Urothelium cell line (cell line): ENCODE data around the gene TCN2.
A peak's percentile ranks its signal among the peaks of the same experiment; 100 is the strongest.
"Not testable (repeated sequence)": the region's sequence is repeated elsewhere in the genome, so short reads cannot be mapped to it uniquely, and the experiment has no call there.

Experiments
- DNase-seq: peaks from one replicate; pipeline ENCODE4 v3.0.0; 2011; ENCODE audit warnings: low spot score, mixed read lengths
- FAIRE-seq: peaks from 2 replicates; lab custom pipeline; 2011; peaks lifted over from hg19 to GRCh38; lab: Jason Lieb, UNC

Gene TCN2

GRCh38 chr22:30609260-30610185 lies 2.5 kb downstream of the TCN2 start:
- FAIRE-seq = peak; percentile 78

GRCh38 chr22:30610299-30610698 lies 3.3 kb downstream of the TCN2 start:
- peak; percentile 61 for FAIRE-seq
- DNase-seq = no peak

More at GRCh38 chr22:30609260-30610185, 2.5 kb downstream of the TCN2 start:
- peak; percentile 91 for DNase-seq

- DNase-seq (no peak), FAIRE-seq (no peak)
Measured at GRCh38 chr22:30611197-30611596, 4.2 kb downstream of the TCN2 start.

GRCh38 chr22:30612789-30613188 lies 5.8 kb downstream of the TCN2 start:
- DNase-seq = no peak
- no peak for FAIRE-seq

DNA sequence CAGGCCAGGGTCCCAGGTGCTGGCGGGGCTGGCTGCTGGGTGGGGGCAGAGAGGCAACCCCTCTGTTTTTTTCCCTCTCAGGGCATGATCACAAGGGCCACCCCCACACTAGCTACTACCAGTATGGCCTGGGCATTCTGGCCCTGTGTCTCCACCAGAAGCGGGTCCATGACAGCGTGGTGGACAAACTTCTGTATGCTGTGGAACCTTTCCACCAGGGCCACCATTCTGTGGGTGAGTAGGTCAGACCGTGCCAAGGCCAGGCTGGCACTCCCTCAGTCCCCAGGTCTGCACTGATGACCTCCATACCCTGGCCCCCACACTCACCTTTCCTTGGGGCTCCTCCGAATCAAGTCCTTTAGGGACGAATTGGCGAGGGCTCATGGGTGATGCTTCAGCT lies 7.3 kb downstream of the TCN2 start:
- no peak for DNase-seq
- no peak for FAIRE-seq

DNA sequence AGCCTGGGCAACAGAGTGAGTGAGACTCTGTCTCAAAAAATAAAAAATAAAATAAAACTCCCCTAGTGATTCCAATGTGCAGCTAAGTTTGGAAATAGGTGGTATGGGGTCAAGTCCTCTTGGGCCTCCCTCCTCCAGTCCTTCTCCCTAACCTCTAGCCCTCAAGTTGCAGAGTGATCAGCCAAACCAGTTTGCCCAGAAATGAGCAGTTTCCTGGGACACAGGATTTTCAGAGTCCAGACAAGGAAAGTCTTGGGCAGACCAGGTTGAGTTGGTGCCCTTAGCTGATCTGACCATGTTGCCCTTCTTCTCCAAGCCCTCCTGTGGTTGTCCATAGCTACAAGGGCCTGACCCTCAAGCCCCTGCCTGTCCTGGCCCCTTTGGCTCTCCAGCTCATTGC lies 7.9 kb downstream of the TCN2 start:
- DNase-seq = no peak
- FAIRE-seq = no peak

DNA sequence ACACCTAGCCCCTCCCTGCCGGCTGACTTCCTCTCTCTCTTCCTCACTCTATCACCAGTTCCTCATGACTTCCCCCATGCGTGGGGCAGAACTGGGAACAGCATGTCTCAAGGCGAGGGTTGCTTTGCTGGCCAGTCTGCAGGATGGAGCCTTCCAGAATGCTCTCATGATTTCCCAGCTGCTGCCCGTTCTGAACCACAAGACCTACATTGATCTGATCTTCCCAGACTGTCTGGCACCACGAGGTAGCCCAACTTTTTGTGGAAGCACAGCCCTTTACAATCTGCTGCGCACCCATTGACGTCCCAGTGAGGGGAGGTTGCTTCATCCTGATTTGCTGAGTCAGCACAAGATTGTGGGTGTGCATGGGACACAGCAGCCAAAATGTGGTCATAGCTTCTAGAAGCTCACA lies 8.6 kb downstream of the TCN2 start:
- peak; percentile 68 for FAIRE-seq
- peak; percentile 2 for DNase-seq

DNA sequence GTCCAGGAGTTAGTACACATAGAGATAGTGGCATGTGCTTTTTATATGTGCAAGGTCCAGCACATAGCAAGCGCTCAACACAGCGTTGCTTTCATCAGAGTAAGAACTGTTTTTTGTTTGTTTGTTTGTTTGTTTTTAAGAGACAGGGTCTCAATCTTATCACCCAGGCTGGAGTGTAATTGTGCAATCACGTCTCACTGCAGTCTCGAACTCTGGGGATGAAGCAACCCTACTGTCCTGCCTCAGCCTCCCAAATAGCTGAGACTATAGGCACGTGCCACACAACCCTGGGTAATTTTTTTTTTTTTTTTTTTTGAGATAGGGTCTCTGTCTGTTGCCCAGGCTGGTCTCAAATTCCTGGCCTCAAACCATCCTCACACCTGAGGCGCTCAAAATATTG lies 10.8 kb downstream of the TCN2 start:
- FAIRE-seq = peak; percentile 44
- no peak for DNase-seq

DNA sequence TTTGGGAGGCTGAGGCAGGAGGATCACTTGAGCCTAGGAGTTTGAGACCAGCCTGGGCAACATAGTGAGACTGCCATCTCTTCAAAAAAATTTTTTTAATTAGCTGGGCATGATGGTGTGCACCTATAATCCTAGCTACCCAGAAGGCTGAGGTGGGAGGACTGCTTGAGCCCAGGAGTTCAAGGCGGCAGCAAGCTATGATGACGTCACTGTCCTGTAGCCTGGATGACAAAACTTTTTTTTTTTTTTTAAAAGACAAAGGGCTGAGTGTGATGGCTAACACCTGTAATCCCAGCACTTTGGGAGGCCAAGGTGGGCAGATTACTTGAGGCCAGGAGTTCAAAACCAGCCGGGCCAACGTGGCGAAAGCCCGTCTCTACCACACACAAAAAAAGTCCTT lies 12.9 kb downstream of the TCN2 start:
- FAIRE-seq, DNase-seq: not testable (repeated sequence)

- DNase-seq = no peak
- FAIRE-seq = no peak
Measured at GRCh38 chr22:30626413-30626812, 19.4 kb downstream of the TCN2 start.

GRCh38 chr22:30627471-30627870 lies 20.5 kb downstream of the TCN2 start:
- FAIRE-seq = no peak

DNA sequence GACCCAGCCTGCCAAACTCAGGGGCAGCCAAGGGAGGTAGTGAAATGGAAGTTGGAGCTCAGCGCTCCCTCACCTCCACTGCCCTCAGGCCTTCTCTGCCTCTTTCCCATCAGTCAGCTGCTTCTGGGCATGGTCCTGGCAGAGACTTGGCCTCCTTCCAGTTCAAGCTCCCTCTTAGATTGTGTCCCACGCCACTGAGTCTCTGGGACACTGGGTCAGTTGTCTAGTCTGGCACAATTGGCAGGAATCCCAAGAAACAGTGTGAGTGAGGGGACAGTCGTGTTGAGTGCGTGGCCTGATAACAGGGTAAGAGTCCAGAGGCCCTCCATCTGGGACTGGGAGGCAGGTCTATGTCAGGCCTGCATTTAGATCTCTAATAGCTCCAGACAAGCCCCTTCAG lies 21.5 kb downstream of the TCN2 start:
- DNase-seq = no peak
- FAIRE-seq = no peak

More at GRCh38 chr22:30627471-30627870, 20.5 kb downstream of the TCN2 start:
- DNase-seq = no peak

GRCh38 chr22:30631469-30631868 lies 24.5 kb downstream of the TCN2 start:
- FAIRE-seq, DNase-seq: not testable (repeated sequence)

- FAIRE-seq (peak; percentile 62), DNase-seq (peak; percentile 92)
Measured at GRCh38 chr22:30634471-30635233, 27.7 kb downstream of the TCN2 start.

DNA sequence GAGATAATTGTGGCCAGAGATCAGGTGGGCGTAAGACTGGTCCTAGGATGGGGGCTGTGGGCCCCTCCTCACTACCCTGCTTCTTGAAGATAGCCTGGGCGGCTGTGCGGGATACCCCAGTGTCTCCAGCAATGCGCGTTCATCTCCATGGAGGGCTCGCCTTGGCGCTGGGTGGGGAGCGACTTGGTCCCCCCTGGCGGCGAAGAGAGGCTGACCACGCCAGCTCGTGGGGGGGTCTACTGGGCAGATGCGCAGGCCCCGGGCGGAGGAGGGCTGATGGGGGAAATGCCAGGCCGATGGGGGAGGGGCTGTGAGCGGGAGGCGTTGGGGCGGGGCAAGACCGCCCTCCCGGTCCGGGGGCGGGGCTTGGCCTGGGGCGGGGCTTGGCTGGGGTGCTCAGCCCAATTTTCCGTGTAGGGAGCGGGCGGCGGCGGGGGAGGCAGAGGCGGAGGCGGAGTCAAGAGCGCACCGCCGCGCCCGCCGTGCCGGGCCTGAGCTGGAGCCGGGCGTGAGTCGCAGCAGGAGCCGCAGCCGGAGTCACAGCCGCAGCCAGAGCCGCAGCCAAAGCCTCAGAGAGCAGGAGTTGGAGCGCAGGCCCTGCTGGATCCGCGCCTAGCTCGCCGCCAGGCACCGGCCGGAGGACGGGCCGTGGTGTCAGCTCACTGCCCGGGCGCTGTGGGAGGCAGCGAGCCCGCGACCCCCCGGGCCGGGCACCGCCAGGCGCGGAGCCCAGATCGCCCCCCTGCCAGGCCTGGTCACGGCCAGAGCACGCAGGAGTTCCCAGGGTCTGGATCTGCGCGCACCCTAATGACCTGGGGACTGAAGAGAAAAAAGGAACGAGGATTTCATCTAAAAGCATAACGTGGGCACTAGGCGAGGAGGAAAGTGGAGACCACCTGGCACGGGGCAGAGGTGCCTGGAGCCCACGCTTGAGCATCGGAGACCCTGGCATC lies 28.6 kb downstream of the TCN2 start, which contains the start of gene SLC35E4:
Gene SLC35E4 (plus strand): TSS at position 509 of the 953 bp plus-strand sequence. CDS start 670 bp downstream, outside the sequence.
- peak; percentile 97 for DNase-seq
- peak; percentile 83 for FAIRE-seq

- peak; percentile 54 for DNase-seq
- FAIRE-seq = peak; percentile 46
Measured at GRCh38 chr22:30636226-30637077, 29.5 kb downstream of the TCN2 start.

DNA sequence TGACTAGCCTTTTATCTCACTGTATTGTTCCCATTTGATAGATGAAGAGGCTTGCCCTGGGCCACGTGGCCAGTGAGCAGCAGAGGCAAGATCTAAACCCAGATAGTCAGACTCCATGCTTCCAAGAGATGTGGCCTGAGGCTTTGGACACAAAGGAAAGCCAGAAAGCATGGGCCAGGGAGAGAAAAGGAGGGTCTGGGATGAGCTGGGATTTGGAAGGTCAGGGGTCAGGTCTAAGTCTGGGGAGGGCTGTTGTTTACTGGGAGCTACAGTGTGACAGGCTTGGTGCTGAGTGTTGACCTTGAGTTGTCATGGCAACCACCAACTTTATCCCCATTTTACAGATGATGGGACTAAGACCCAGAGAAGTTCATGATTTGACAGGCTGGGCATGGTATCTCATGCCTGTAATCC lies 30.7 kb downstream of the TCN2 start:
- DNase-seq (no peak), FAIRE-seq (no peak)

GRCh38 chr22:30640361-30640760 lies 33.4 kb downstream of the TCN2 start:
- FAIRE-seq = no peak
- no peak for DNase-seq

DNA sequence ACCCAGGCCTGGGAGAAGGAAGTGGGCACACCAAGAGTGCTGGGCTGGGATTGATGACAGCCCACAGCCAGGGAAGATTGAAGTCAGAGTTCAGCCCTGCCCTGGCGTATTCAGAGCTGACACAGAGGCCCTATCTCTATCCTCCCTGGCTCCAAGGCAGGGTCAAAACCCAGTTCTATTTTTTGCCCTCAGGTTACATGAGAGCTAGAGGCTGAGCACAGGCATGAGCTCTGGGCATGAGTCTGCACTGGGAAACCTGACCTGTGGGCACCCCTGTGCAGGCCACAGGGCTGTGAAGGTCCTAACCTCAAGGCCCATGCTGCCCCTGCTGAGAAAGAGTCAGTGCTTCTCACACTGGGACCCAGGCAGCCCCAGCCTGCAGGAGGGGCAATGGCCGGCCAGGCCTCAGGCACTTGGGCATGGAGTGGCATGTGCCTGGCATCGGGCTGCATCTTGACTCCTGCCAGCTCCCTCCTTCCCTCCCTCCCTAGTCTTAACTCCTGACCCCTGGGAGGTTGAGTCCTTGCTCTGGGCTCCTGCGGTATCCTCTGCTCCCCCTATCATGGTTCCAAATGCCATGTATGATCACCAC lies 34.0 kb downstream of the TCN2 start:
- FAIRE-seq (peak; percentile 53), DNase-seq (no peak)
